MM.1S (cell line): Measurements from ENCODE around the gene DTX1.

Source experiments
- DNase-seq: peaks from one replicate; pipeline ENCODE4 v3.0.0-alpha.2; 2015
- H2AFZ ChIP-seq: fragments of 300-600 bp; sonication (generic); 2 replicates; pipeline ENCODE4 v1.6.0; 2016; ENCODE audit warnings: antibody characterized with exemption, low read length
- H3F3A ChIP-seq: fragments of 300-600 bp; sonication (generic); 2 replicates; pipeline ENCODE4 v1.6.1; 2016; ENCODE audit warnings: mild to moderate bottlenecking, antibody characterized with exemption, low read length, moderate library complexity, mixed read lengths; ENCODE audit not compliant: insufficient read depth
- H3K27ac ChIP-seq: fragments of 300-600 bp; sonication (generic); 2 replicates; pipeline ENCODE4 v1.5.1; 2016; ENCODE audit warnings: mild to moderate bottlenecking, low read length
- H3K27me3 ChIP-seq: fragments of 300-600 bp; sonication (generic); replicated peaks from 2 replicates; pipeline ENCODE4 v1.6.0; 2016; ENCODE audit warnings: low read length; ENCODE audit not compliant: insufficient read depth
- H3K36me3 ChIP-seq: fragments of 300-600 bp; sonication (generic); replicated peaks from 2 replicates; pipeline ENCODE4 v1.6.1; 2016; ENCODE audit warnings: mild to moderate bottlenecking, low read length, mixed read lengths; ENCODE audit not compliant: insufficient read depth
- H3K4me1 ChIP-seq: fragments of 300-600 bp; sonication (generic); 2 replicates; pipeline ENCODE4 v1.6.1; 2016; ENCODE audit warnings: low read length, mixed read lengths
- H3K4me2 ChIP-seq: fragments of 300-600 bp; sonication (generic); 2 replicates; pipeline ENCODE4 v1.6.0; 2016; ENCODE audit warnings: low read depth, low read length
- H3K4me3 ChIP-seq: fragments of 300-600 bp; sonication (generic); 2 replicates; pipeline ENCODE4 v1.5.1; 2016; ENCODE audit warnings: low read length, mixed read lengths
- H3K79me2 ChIP-seq: fragments of 300-600 bp; sonication (generic); 2 replicates; pipeline ENCODE4 v1.6.1; 2016; ENCODE audit warnings: mixed run types, low read length, mixed read lengths
- H3K9ac ChIP-seq: fragments of 300-600 bp; sonication (generic); 2 replicates; pipeline ENCODE4 v1.6.1; 2016; ENCODE audit warnings: low read length, mixed read lengths
- H3K9me2 ChIP-seq: fragments of 300-600 bp; sonication (generic); replicated peaks from 2 replicates; pipeline ENCODE4 v1.6.1; 2016; ENCODE audit warnings: mild to moderate bottlenecking, low read length, mixed read lengths; ENCODE audit not compliant: insufficient read depth
- H3K9me3 ChIP-seq: fragments of 300-600 bp; sonication (generic); replicated peaks from 2 replicates; pipeline ENCODE4 v1.6.1; 2016; ENCODE audit warnings: mild to moderate bottlenecking, low read length, mixed read lengths; ENCODE audit not compliant: insufficient read depth
- H4K20me1 ChIP-seq: fragments of 300-600 bp; sonication (generic); 2 replicates; pipeline ENCODE4 v1.6.1; 2016; ENCODE audit warnings: mild to moderate bottlenecking, low read length, moderate library complexity, mixed read lengths; ENCODE audit not compliant: insufficient read depth
- CTCF ChIP-seq: fragments of 300-600 bp; sonication (generic); IDR thresholded peaks from 2 replicates; pipeline ENCODE4 v1.5.1; 2016; ENCODE audit warnings: antibody characterized with exemption, low read length, mixed read lengths
- EZH2 ChIP-seq: fragments of 300-600 bp; sonication (generic); optimal IDR thresholded peaks from 2 replicates; pipeline ENCODE3; 2017; ENCODE audit warnings: low read depth, mild to moderate bottlenecking, antibody characterized with exemption, low read length, mixed read lengths
- EZH2phosphoT487 ChIP-seq: fragments of 300-600 bp; sonication (generic); IDR thresholded peaks from 2 replicates; pipeline ENCODE4 v1.6.1; 2018; ENCODE audit warnings: antibody characterized with exemption, low read length

DTX1 gene

GRCh38 chr12:113136128-113136989 is 79.8 kb downstream of the DTX1 start:
- no peaks in the 10 kb centered on the region for H3F3A ChIP-seq
- peak overlapping the region; percentile 37; the same call in 1 of the 2 replicates for H3K4me2 ChIP-seq
- no peak overlapping the region for H2AFZ ChIP-seq
- H3K27me3 ChIP-seq = no peaks in the 10 kb centered on the region
- TF ChIP-seq EZH2 (no peak), CTCF (no peak), EZH2phosphoT487 (no peak)
- H3K27ac ChIP-seq = no peak overlapping the region
- DNase-seq = no peak
- no peaks in the 10 kb centered on the region for H3K79me2 ChIP-seq
- H3K9ac ChIP-seq = no peak overlapping the region
- no peaks in the 10 kb centered on the region for H3K36me3 ChIP-seq
- no peaks in the 10 kb centered on the region for H4K20me1 ChIP-seq
- H3K9me3 ChIP-seq = no peaks in the 10 kb centered on the region
- no peaks in the 10 kb centered on the region for H3K9me2 ChIP-seq
- no peaks in the 10 kb centered on the region for H3K4me1 ChIP-seq
- no peak overlapping the region; the same call in 1 of the 2 replicates for H3K4me3 ChIP-seq

- DNase-seq = no peak
These were observed 80.5 kb downstream of the DTX1 start for GRCh38 chr12:113136990-113137511.

GRCh38 chr12:113137861-113138783 is 81.6 kb downstream of the DTX1 start:
- no peak overlapping the region for H3K9ac ChIP-seq
- no peaks in the 10 kb centered on the region for H3K9me2 ChIP-seq
- H3K36me3 ChIP-seq = no peaks in the 10 kb centered on the region
- no peaks in the 10 kb centered on the region for H3K27me3 ChIP-seq
- H3K4me1 ChIP-seq = no peaks in the 10 kb centered on the region
- no peak overlapping the region for H2AFZ ChIP-seq
- no peak overlapping the region for H3K4me3 ChIP-seq
- no peak for DNase-seq
- H3K79me2 ChIP-seq = no peaks in the 10 kb centered on the region
- H3K27ac ChIP-seq = no peak overlapping the region
- TF ChIP-seq CTCF = no peak
- TF ChIP-seq EZH2phosphoT487 = no peak
- no peak for TF ChIP-seq EZH2
- H3F3A ChIP-seq = no peaks in the 10 kb centered on the region
- no peaks in the 10 kb centered on the region for H4K20me1 ChIP-seq
- H3K4me2 ChIP-seq = no peak overlapping the region
- no peaks in the 10 kb centered on the region for H3K9me3 ChIP-seq

More at GRCh38 chr12:113136990-113137511, 80.5 kb downstream of the DTX1 start:
- Histone ChIP-seq H3K27me3 (no peaks in the 10 kb centered on the region), H3F3A (no peaks in the 10 kb centered on the region), H3K4me2 (no peak overlapping the region), H3K36me3 (no peaks in the 10 kb centered on the region), H4K20me1 (no peaks in the 10 kb centered on the region), H3K4me1 (no peaks in the 10 kb centered on the region), H3K9me2 (no peaks in the 10 kb centered on the region), H3K9ac (no peak overlapping the region), H2AFZ (no peak overlapping the region), H3K9me3 (no peaks in the 10 kb centered on the region), H3K4me3 (no peak overlapping the region), H3K79me2 (no peaks in the 10 kb centered on the region), H3K27ac (no peak overlapping the region)
- TF ChIP-seq CTCF = no peak
- TF ChIP-seq EZH2phosphoT487 = no peak
